AG04450 (cell line): Measurements from ENCODE around the gene XYLB. TPM values are rescaled to one million over a fixed set of nuclear protein-coding genes. Genes with fewer than 3 reads are reported as not detected.

Source experiments
- CTCF ChIA-PET: fragments of 300-600, 350-600 bp; formaldehyde crosslinking; extraction: SDS; loops from one replicate; lab custom pipeline; 2022; ENCODE audit warnings: antibody characterized with exemption, inconsistent platforms; lab: Charles Lee
- POLR2A ChIA-PET: fragments of 350-600 bp; formaldehyde crosslinking; extraction: SDS; loops from one replicate; lab custom pipeline; 2021; ENCODE audit warnings: antibody characterized with exemption, inconsistent platforms; lab: Yijun Ruan, JAX
- DNase-seq: peaks from one replicate; pipeline ENCODE4 v3.0.0-alpha.2; 2011; ENCODE audit warnings: low read depth, low spot score
- H3K27ac ChIP-seq: one replicate; pipeline ENCODE4 v1.5.1; 2012; ENCODE audit warnings: low read depth, low read length, control low read depth
- H3K27me3 ChIP-seq: one replicate; pipeline ENCODE4 v1.6.0; 2012; ENCODE audit warnings: low read length; ENCODE audit not compliant: control insufficient read depth, insufficient read depth
- H3K4me3 ChIP-seq: 2 replicates; pipeline ENCODE4 v1.5.1; 2011; ENCODE audit warnings: mild to moderate bottlenecking, low read depth, low read length, control low read depth
- H3K9me3 ChIP-seq: 2 replicates; pipeline ENCODE4 v1.5.1; 2012; ENCODE audit warnings: low read length; ENCODE audit not compliant: control insufficient read depth, insufficient read depth
- CTCF ChIP-seq: IDR thresholded peaks from 2 replicates; pipeline ENCODE4 v1.5.1; 2011; ENCODE audit warnings: low read depth, low read length, control low read depth, inconsistent platforms
- polyA plus RNA-seq: library from polyadenylated mRNA; depleted of rRNA; stranded (reverse); fragments of >200 nt; gene quantifications from 2 replicates; pipeline ENCODE4 v1.2.3, GENCODE V29; 2011

XYLB gene
- polyA plus RNA-seq, 1 experiment: 4.0 TPM

DNA sequence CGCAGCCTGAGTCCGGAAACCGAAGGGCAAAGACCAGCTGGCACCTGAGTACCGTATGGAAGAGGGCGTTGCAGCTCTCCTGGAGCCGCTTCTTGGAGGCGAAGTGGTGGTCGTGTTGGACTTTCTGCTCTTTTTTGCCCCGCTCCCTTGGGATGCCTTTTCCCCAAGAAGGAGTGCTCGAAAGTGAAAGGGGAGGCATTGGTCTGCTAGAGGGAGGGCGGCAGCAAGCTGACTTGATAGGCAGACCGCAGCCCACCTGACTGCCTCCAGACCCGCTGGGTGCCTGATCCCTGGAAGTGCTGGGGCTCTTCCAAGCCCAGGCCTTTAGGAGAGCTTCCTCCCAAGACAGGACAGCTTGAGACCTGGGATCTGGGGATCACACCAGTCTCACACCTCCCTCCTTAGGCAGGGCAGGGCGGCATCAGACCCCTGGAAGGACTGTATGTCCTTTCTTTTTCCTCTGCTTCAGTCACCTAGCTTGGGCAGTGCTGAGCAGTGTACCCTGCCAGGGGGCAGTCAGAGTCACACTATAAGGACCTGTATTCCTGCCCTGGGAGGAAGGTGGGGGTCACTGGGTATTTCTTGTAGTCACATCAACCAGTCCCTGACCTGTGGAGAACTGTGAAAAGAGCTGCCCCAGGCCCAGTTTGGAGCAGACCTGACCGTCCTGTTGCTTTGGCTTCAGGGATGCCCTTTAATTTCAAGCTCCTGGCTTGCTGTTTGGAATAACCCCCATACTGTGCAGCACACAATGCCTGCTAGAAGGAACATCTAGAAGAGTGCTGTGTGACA, 109.2 kb downstream of the XYLB start:
- peak overlapping the region; percentile 70 for H3K4me3 ChIP-seq
- ChIA-PET POLR2A (interaction anchor here (0.8 kb wide), 1 partner anchor 36 kb away, joined by 3 read pairs; no protein-coding TSS in a partner anchor), CTCF (interaction anchor here (0.6 to 4.2 kb wide), 5 partner anchors 10 to 109 kb away, joined by 3 to 22 read pairs (median 5); partner anchors contain the start of genes EXOG and XYLB)
- H3K27ac ChIP-seq: no peak overlapping the region
- peak; percentile 3 for DNase-seq
- H3K27me3 ChIP-seq: no peaks in the 10 kb centered on the region
- TF ChIP-seq CTCF: no peak
- no peaks in the 10 kb centered on the region; the same call in 1 of the 2 replicates for H3K9me3 ChIP-seq

DNA sequence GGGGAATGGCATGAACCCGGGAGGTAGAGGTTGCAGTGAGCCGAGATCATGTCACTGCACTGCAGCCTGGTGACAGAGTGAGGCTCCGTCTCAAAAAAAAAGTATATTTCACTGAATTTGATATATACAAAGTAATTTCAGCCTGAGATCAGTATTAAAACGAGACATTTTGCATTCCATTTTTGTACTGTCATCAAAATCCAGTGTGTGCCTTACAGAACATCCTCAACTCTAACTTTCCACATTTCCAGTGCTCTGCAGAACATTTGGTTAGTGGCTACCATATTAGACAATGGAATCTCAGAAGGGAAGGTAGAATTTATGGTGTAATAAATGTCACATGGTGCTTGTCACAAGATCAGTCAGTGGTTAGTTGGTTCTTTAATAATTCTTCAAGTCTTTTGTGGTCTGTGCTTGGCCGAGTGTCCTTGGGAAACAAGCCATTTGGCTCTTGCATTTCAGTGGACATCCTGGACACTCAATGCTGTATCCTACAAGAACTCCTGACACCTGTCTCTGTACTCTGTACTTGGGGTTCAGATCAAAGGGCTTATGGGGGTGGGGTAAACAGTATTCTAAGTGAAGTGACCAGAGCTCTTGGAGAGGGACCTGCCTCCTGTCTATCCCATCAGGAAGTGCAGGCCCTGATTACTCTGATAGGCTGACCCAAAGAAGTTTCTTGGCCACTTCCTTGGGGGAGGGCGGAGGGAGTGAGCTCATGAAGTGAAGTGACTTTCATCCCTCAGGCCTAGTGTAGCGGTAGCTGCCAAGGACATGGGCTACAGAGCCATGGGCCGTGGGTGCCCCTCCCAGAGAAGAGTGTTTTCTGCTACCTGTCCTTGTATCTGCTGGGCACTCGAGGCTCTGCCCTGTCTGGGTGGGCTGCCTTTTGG, 110.8 kb downstream of the XYLB start:
- CTCF ChIA-PET: interaction anchor here (0.6 to 4.2 kb wide), 3 partner anchors 23 to 111 kb away, joined by 6 to 22 read pairs (median 8); partner anchors contain the start of gene XYLB
- POLR2A ChIA-PET: no interaction called here
- H3K9me3 ChIP-seq: no peaks in the 10 kb centered on the region; the same call in 1 of the 2 replicates
- no peak for DNase-seq
- TF ChIP-seq CTCF: no peak
- H3K4me3 ChIP-seq: no peak overlapping the region
- H3K27ac ChIP-seq: no peak overlapping the region
- no peaks in the 10 kb centered on the region for H3K27me3 ChIP-seq

DNA sequence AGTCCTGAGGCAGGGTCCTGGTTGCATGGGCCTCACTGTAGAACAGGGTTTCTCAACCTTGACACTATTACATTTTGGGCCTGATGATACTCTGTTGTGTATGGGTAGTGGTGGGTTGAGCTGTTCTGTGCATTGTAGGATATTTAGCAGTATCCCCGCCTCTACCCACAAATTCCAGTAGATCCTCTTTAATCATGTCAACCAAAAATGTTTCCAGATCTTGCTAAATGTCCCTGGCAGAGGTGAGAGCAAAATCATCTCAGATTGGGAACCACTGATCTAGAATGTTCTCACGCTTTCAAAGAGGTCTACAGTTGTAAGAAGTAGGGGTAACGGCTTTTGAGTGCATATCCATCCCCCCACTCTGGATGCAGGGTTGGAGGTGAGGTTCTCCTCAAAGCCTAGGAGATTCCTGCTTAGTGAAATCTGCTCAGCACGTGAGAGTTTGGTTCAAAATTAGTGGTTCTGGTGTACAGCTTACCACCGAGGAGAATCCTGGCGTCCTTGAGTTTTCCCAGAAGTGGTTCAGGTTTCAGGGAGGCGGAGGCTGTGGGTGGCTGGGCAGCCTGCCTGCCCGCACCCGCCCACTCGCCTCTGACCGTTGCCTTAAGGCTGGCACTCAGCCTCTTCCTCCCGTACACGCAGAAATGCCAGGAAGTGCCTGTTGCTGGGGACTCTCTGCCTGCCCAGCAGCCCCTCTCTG, 112.4 kb downstream of the XYLB start:
- H3K9me3 ChIP-seq: no peaks in the 10 kb centered on the region; the same call in 1 of the 2 replicates
- no peaks in the 10 kb centered on the region for H3K27me3 ChIP-seq
- no peak overlapping the region for H3K4me3 ChIP-seq
- ChIA-PET POLR2A (no interaction called here), CTCF (interaction anchor here (4.2 kb wide), 1 partner anchor 21 kb away, joined by 22 read pairs; no protein-coding TSS in a partner anchor)
- TF ChIP-seq CTCF: no peak
- H3K27ac ChIP-seq: no peak overlapping the region
- DNase-seq: no peak

- Histone ChIP-seq H3K27ac (no peak overlapping the region), H3K27me3 (no peaks in the 10 kb centered on the region), H3K9me3 (no peaks in the 10 kb centered on the region; the same call in 1 of the 2 replicates), H3K4me3 (no peak overlapping the region)
- ChIA-PET CTCF (no interaction called here), POLR2A (no interaction called here)
- no peak for DNase-seq
- no peak for TF ChIP-seq CTCF
Measured at GRCh38 chr3:38459499-38460048, 113.0 kb downstream of the XYLB start.
